K562 (cell line): ENCODE measurements around the gene ATP8B2. TPM values are rescaled to one million over a fixed set of nuclear protein-coding genes. Genes with fewer than 3 reads are reported as not detected.

Experiments
- ATF3 ChIP-seq, 2 experiments: fragments of 450-650 bp in 1 of 2; sonication (generic) in 1 of 2; formaldehyde crosslinking in 1 of 2; IDR thresholded peaks in 1 of 2; conservative IDR thresholded peaks in 1 of 2; 2 replicates each; pipeline versions ENCODE4 v1.6.1 to v1.8.1; 2016 to 2023; ENCODE audit warnings: mild to moderate bottlenecking in 2 of 2, moderate library complexity in 2 of 2, inconsistent platforms in 1 of 2, missing genetic modification reagents in 1 of 2
- ETV1 ChIP-seq: fragments of 450-650 bp; conservative IDR thresholded peaks from 2 replicates; pipeline ENCODE4 v1.6.1; 2016; ENCODE audit warnings: missing genetic modification characterization, control low read depth, low read depth, missing compliant biosample characterization
- HDGF ChIP-seq: fragments of 450-650 bp; IDR thresholded peaks from 2 replicates; pipeline ENCODE4 v1.6.1; 2016
- HMGN3 ChIP-seq: IDR thresholded peaks from 2 replicates; pipeline ENCODE4 v1.6.1; 2011; ENCODE audit warnings: borderline replicate concordance, low read depth, mild to moderate bottlenecking, mixed read lengths, low read length; ENCODE audit not compliant: insufficient read length; ENCODE audit errors: extremely low read depth
- TBL1XR1 ChIP-seq, 2 experiments: IDR thresholded peaks; 2 replicates each; pipeline ENCODE4 v1.6.1; 2012; ENCODE audit warnings: improper control_type of control experiment in 2 of 2, low read length in 2 of 2, mild to moderate bottlenecking in 1 of 2
- TOE1 ChIP-seq, 2 experiments: fragments of 450-650 bp in 1 of 2; sonication (generic) in 1 of 2; formaldehyde crosslinking in 1 of 2; IDR thresholded peaks; 2 replicates each; pipeline versions ENCODE4 v1.7.1 to v1.8.0; 2016 to 2022; ENCODE audit warnings: borderline replicate concordance in 2 of 2, mild to moderate bottlenecking in 2 of 2, antibody characterized with exemption in 1 of 2, inconsistent platforms in 1 of 2, low read depth in 1 of 2, missing genetic modification reagents in 1 of 2, moderate library complexity in 1 of 2
- ZNF398 ChIP-seq: fragments of 250-450 bp; sonication (Bioruptor Pico); IDR thresholded peaks from 2 replicates; pipeline ENCODE4 v1.8.0; 2021; ENCODE audit warnings: moderate library complexity, mild to moderate bottlenecking, inconsistent platforms
- ZNF707 ChIP-seq: fragments of 250-450 bp; sonication (Bioruptor Pico); conservative IDR thresholded peaks from 2 replicates; pipeline ENCODE4 v1.8.0; 2022; ENCODE audit warnings: inconsistent platforms, mild to moderate bottlenecking, moderate library complexity
- polyA plus RNA-seq, 8 experiments: library from polyadenylated mRNA; depleted of rRNA in 4 of 8; stranded (reverse) in 5 of 8; unstranded in 3 of 8; fragments of >200 nt; fragmentation: Nextera tagmentation in 2 of 8; fragmentation: Illumina TruSeq in 1 of 8; extraction: Ambion mirVana in 2 of 8; extraction: Trizol in 1 of 8; gene quantifications; 2 replicates each; pipeline versions ENCODE4 v1.2.1 to v1.2.3, GENCODE V29; 2011 to 2014; ENCODE audit warnings: inconsistent platforms in 1 of 8, missing spikeins in 1 of 8
- total RNA-seq, 7 experiments: library from RNA; depleted of rRNA in 6 of 7; stranded (reverse); fragments of >200 nt in 6 of 7; fragmentation: Illumina TruSeq in 2 of 7; extraction: Trizol in 2 of 7; gene quantifications; 2 replicates each; pipeline versions ENCODE4 v1.2.1 to v1.2.3, GENCODE V29; 2011 to 2021; ENCODE audit warnings: low replicate concordance in 1 of 7
- TF ChIP-seq, protein P1 (sequence below), 2 experiments: fragments of 450-650 bp; formaldehyde crosslinking in 1 of 2; IDR thresholded peaks; 2 replicates each; pipeline versions ENCODE4 v1.4.0 to v1.6.1; 2014 to 2020; ENCODE audit warnings: mild to moderate bottlenecking in 2 of 2, borderline replicate concordance in 1 of 2, low read depth in 1 of 2
- TF ChIP-seq, protein P2 (sequence below), 3 experiments: fragments of 200-800 bp in 1 of 3; sonication (Bioruptor generic) in 1 of 3; sonication (generic) in 1 of 3; formaldehyde crosslinking in 1 of 3; IDR thresholded peaks; 2 replicates each; pipeline versions ENCODE4 v1.6.1 to v1.8.0; 2016 to 2022; ENCODE audit warnings: mild to moderate bottlenecking in 2 of 3, missing compliant biosample characterization in 2 of 3, missing genetic modification characterization in 2 of 3, missing genetic modification reagents in 1 of 3

Gene ATP8B2
- total and polyA plus RNA-seq, 9 of the 15 experiments (the other 6 are each of a cell fraction or from before 2014, with no cell fraction given), result 0.27 to 33.2 (median 18.4) TPM

DNA sequence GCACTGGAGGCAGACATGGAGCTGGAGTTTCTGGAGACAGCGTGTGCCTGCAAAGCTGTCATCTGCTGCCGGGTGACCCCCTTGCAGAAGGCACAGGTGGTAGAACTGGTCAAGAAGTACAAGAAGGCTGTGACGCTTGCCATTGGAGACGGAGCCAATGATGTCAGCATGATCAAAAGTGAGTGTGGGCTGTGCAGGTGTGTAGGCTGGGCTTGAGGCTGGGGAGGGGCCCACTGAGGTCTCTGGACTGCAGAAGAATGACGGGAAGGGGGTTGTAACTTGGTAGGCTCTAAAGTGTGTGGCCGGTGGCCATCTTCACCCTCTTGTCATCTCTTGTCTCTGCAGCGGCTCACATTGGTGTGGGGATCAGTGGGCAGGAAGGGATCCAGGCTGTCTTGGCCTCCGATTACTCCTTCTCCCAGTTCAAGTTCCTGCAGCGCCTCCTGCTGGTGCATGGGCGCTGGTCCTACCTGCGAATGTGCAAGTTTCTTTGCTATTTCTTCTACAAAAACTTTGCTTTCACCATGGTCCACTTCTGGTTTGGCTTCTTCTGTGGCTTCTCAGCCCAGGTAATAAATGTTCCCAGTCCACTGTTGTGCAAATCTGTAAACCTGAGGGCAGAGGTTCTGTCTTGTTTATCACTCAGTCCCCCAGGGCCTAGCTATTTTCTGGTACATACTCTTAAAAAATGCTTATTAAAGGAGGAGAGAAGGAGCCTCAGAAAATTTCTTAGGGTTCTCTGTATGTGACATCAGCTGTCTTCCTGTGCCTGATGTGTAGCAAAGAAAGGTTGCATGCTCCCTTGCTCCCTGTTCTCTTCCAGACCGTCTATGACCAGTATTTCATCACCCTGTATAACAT lies 19.9 kb downstream of the ATP8B2 start (continued):
- TF ChIP-seq ATF3 (IDR thresholded peaks at IDR 0.05), result 0 out of 2 replicates have a peak, but pooled peaks have one; percentile 8
- no peak for TF ChIP-seq ATF3 (CRISPR knock-in tag; conservative IDR thresholded peaks at IDR 0.05)
- TF ChIP-seq ZNF707 (CRISPR knock-in tag), result no peak
- TF ChIP-seq HMGN3, result no peak
- TF ChIP-seq, protein P1, sequence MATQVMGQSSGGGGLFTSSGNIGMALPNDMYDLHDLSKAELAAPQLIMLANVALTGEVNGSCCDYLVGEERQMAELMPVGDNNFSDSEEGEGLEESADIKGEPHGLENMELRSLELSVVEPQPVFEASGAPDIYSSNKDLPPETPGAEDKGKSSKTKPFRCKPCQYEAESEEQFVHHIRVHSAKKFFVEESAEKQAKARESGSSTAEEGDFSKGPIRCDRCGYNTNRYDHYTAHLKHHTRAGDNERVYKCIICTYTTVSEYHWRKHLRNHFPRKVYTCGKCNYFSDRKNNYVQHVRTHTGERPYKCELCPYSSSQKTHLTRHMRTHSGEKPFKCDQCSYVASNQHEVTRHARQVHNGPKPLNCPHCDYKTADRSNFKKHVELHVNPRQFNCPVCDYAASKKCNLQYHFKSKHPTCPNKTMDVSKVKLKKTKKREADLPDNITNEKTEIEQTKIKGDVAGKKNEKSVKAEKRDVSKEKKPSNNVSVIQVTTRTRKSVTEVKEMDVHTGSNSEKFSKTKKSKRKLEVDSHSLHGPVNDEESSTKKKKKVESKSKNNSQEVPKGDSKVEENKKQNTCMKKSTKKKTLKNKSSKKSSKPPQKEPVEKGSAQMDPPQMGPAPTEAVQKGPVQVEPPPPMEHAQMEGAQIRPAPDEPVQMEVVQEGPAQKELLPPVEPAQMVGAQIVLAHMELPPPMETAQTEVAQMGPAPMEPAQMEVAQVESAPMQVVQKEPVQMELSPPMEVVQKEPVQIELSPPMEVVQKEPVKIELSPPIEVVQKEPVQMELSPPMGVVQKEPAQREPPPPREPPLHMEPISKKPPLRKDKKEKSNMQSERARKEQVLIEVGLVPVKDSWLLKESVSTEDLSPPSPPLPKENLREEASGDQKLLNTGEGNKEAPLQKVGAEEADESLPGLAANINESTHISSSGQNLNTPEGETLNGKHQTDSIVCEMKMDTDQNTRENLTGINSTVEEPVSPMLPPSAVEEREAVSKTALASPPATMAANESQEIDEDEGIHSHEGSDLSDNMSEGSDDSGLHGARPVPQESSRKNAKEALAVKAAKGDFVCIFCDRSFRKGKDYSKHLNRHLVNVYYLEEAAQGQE (IDR thresholded peaks at IDR 0.05; ENCODE audit: borderline replicate concordance), result peak; percentile 64; the same call in 1 of the 2 replicates
- TF ChIP-seq, protein P1 (CRISPR knock-in tag; IDR thresholded peaks at IDR 0.05; ENCODE audit: low read depth), result no peak
- TF ChIP-seq TOE1 (IDR thresholded peaks at IDR 0.05; ENCODE audit: borderline replicate concordance), result no peak
- no peak for TF ChIP-seq TOE1 (CRISPR knock-in tag; IDR thresholded peaks at IDR 0.05; ENCODE audit: borderline replicate concordance, low read depth)
- 0 out of 4 replicates have a peak, but pooled peaks of 1 of the 2 experiments have one; percentile 18 for TF ChIP-seq TBL1XR1 (IDR thresholded peaks at IDR 0.05; ENCODE audit: low read length in 2 of 2)
- TF ChIP-seq ZNF398 (CRISPR knock-in tag), result no peak
- no peak for TF ChIP-seq ETV1
- 0 out of 2 replicates have a peak, but pooled peaks have one; percentile 24 for TF ChIP-seq HDGF
- TF ChIP-seq, protein P2, sequence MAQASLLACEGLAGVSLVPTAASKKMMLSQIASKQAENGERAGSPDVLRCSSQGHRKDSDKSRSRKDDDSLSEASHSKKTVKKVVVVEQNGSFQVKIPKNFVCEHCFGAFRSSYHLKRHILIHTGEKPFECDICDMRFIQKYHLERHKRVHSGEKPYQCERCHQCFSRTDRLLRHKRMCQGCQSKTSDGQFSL (CRISPR knock-in tag; IDR thresholded peaks at IDR 0.05), result 0 out of 2 replicates have a peak, but pooled peaks have one; percentile 28
- TF ChIP-seq, protein P2 (tag; IDR thresholded peaks at IDR 0.05), result no peak
